ENCODE data around the gene SHISA4.

Gene SHISA4

GRCh38 chr1:201904579-201904978 is 15.9 kb downstream of the SHISA4 start:
- H3K4me3 ChIP-seq (ENCODE audit: low read depth in 1 of 5, low read length in 5 of 5): no peak overlapping the region
- H3K27me3 ChIP-seq (ENCODE audit: control insufficient read depth in 5 of 5, insufficient read depth in 4 of 5, low read length in 5 of 5): no peaks in the 10 kb centered on the region
- H3K9ac ChIP-seq (ENCODE audit: low read length in 5 of 5): peak overlapping the region in 2 of 5 donors; percentile 30 to 52
- H3K27ac ChIP-seq (ENCODE audit: low read depth, low read length): peak overlapping the region; percentile 54
- H3K9me3 ChIP-seq (ENCODE audit: control insufficient read depth in 5 of 5, low read length in 5 of 5): no peaks in the 10 kb centered on the region
- peaks cover 1 to 49% (median 41%) of the 10 kb centered on the region in 5 donors for H3K4me1 ChIP-seq (ENCODE audit: control insufficient read depth in 5 of 5, insufficient read depth in 5 of 5, low read length in 5 of 5)
- H3K36me3 ChIP-seq (ENCODE audit: control insufficient read depth in 5 of 5, insufficient read depth in 5 of 5, low read length in 5 of 5): peaks cover 0 to 8% (median 0%) of the 10 kb centered on the region in 5 donors

GRCh38 chr1:201905234-201905890 is 16.7 kb downstream of the SHISA4 start:
- peak overlapping the region; percentile 54 for H3K27ac ChIP-seq (ENCODE audit: low read depth, low read length)
- H3K36me3 ChIP-seq (ENCODE audit: control insufficient read depth in 5 of 5, insufficient read depth in 5 of 5, low read length in 5 of 5): peaks cover 0 to 3% (median 0%) of the 10 kb centered on the region in 5 donors
- peak overlapping the region in 3 of 5 donors; percentile 26 to 52 (median 30) for H3K9ac ChIP-seq (ENCODE audit: low read length in 5 of 5)
- no peaks in the 10 kb centered on the region for H3K27me3 ChIP-seq (ENCODE audit: control insufficient read depth in 5 of 5, insufficient read depth in 4 of 5, low read length in 5 of 5)
- H3K4me3 ChIP-seq (ENCODE audit: low read depth in 1 of 5, low read length in 5 of 5): no peak overlapping the region
- no peaks in the 10 kb centered on the region for H3K9me3 ChIP-seq (ENCODE audit: control insufficient read depth in 5 of 5, low read length in 5 of 5)
- peaks cover 1 to 49% (median 39%) of the 10 kb centered on the region in 5 donors for H3K4me1 ChIP-seq (ENCODE audit: control insufficient read depth in 5 of 5, insufficient read depth in 5 of 5, low read length in 5 of 5)

GRCh38 chr1:201906336-201906735 is 17.6 kb downstream of the SHISA4 start:
- Histone ChIP-seq H3K9me3 (ENCODE audit: control insufficient read depth in 5 of 5, low read length in 5 of 5) (no peaks in the 10 kb centered on the region), H3K27me3 (ENCODE audit: control insufficient read depth in 5 of 5, insufficient read depth in 4 of 5, low read length in 5 of 5) (no peaks in the 10 kb centered on the region), H3K9ac (ENCODE audit: low read length in 5 of 5) (no peak overlapping the region), H3K4me3 (ENCODE audit: low read depth in 1 of 5, low read length in 5 of 5) (no peak overlapping the region), H3K27ac (ENCODE audit: low read depth, low read length) (no peak overlapping the region), H3K4me1 (ENCODE audit: control insufficient read depth in 5 of 5, insufficient read depth in 5 of 5, low read length in 5 of 5) (peaks cover 1 to 43% (median 32%) of the 10 kb centered on the region in 5 donors), H3K36me3 (ENCODE audit: control insufficient read depth in 5 of 5, insufficient read depth in 5 of 5, low read length in 5 of 5) (peaks cover 0 to 3% (median 0%) of the 10 kb centered on the region in 5 donors)

GRCh38 chr1:201907621-201908020 is 18.9 kb downstream of the SHISA4 start:
- H3K4me3 ChIP-seq (ENCODE audit: low read depth in 1 of 5, low read length in 5 of 5): no peak overlapping the region
- peaks cover 0 to 3% (median 0%) of the 10 kb centered on the region in 5 donors for H3K36me3 ChIP-seq (ENCODE audit: control insufficient read depth in 5 of 5, insufficient read depth in 5 of 5, low read length in 5 of 5)
- peaks cover 1 to 44% (median 31%) of the 10 kb centered on the region in 5 donors for H3K4me1 ChIP-seq (ENCODE audit: control insufficient read depth in 5 of 5, insufficient read depth in 5 of 5, low read length in 5 of 5)
- no peaks in the 10 kb centered on the region for H3K27me3 ChIP-seq (ENCODE audit: control insufficient read depth in 5 of 5, insufficient read depth in 4 of 5, low read length in 5 of 5)
- no peaks in the 10 kb centered on the region for H3K9me3 ChIP-seq (ENCODE audit: control insufficient read depth in 5 of 5, low read length in 5 of 5)
- no peak overlapping the region for H3K9ac ChIP-seq (ENCODE audit: low read length in 5 of 5)
- H3K27ac ChIP-seq (ENCODE audit: low read depth, low read length): no peak overlapping the region

- Histone ChIP-seq H3K27ac (ENCODE audit: low read depth, low read length) (peak overlapping the region; percentile 6), H3K4me1 (ENCODE audit: control insufficient read depth in 5 of 5, insufficient read depth in 5 of 5, low read length in 5 of 5) (peaks cover 4 to 45% (median 30%) of the 10 kb centered on the region in 5 donors)
Measured at GRCh38 chr1:201911826-201912571, 23.3 kb downstream of the SHISA4 start.

GRCh38 chr1:201912832-201913231 is 24.1 kb downstream of the SHISA4 start:
- Histone ChIP-seq H3K27me3 (ENCODE audit: control insufficient read depth in 5 of 5, insufficient read depth in 4 of 5, low read length in 5 of 5) (no peaks in the 10 kb centered on the region), H3K9ac (ENCODE audit: low read length in 5 of 5) (no peak overlapping the region), H3K4me1 (ENCODE audit: control insufficient read depth in 5 of 5, insufficient read depth in 5 of 5, low read length in 5 of 5) (peaks cover 8 to 50% (median 37%) of the 10 kb centered on the region in 5 donors), H3K27ac (ENCODE audit: low read depth, low read length) (no peak overlapping the region), H3K36me3 (ENCODE audit: control insufficient read depth in 5 of 5, insufficient read depth in 5 of 5, low read length in 5 of 5) (peaks cover 0 to 3% (median 0%) of the 10 kb centered on the region in 5 donors), H3K4me3 (ENCODE audit: low read depth in 1 of 5, low read length in 5 of 5) (no peak overlapping the region), H3K9me3 (ENCODE audit: control insufficient read depth in 5 of 5, low read length in 5 of 5) (no peaks in the 10 kb centered on the region)

More at GRCh38 chr1:201911826-201912571, 23.3 kb downstream of the SHISA4 start:
- Histone ChIP-seq H3K4me3 (ENCODE audit: low read depth in 1 of 5, low read length in 5 of 5) (no peak overlapping the region), H3K9me3 (ENCODE audit: control insufficient read depth in 5 of 5, low read length in 5 of 5) (no peaks in the 10 kb centered on the region), H3K27me3 (ENCODE audit: control insufficient read depth in 5 of 5, insufficient read depth in 4 of 5, low read length in 5 of 5) (no peaks in the 10 kb centered on the region), H3K9ac (ENCODE audit: low read length in 5 of 5) (no peak overlapping the region), H3K36me3 (ENCODE audit: control insufficient read depth in 5 of 5, insufficient read depth in 5 of 5, low read length in 5 of 5) (peaks cover 0 to 3% (median 0%) of the 10 kb centered on the region in 5 donors)

GRCh38 chr1:201914456-201915235 is 25.9 kb downstream of the SHISA4 start:
- H3K9ac ChIP-seq (ENCODE audit: low read length in 5 of 5): no peak overlapping the region

GRCh38 chr1:201916649-201917249 is 28.1 kb downstream of the SHISA4 start:
- H3K27ac ChIP-seq (ENCODE audit: low read depth, low read length): peak overlapping the region; percentile 37
- H3K9ac ChIP-seq (ENCODE audit: low read length in 5 of 5): no peak overlapping the region
- H3K9me3 ChIP-seq (ENCODE audit: control insufficient read depth in 5 of 5, low read length in 5 of 5): no peaks in the 10 kb centered on the region
- no peaks in the 10 kb centered on the region for H3K36me3 ChIP-seq (ENCODE audit: control insufficient read depth in 5 of 5, insufficient read depth in 5 of 5, low read length in 5 of 5)
- H3K4me3 ChIP-seq (ENCODE audit: low read depth in 1 of 5, low read length in 5 of 5): peak overlapping the region in 1 of 5 donors; percentile 13
- peaks cover 11 to 57% (median 46%) of the 10 kb centered on the region in 5 donors for H3K4me1 ChIP-seq (ENCODE audit: control insufficient read depth in 5 of 5, insufficient read depth in 5 of 5, low read length in 5 of 5)
- H3K27me3 ChIP-seq (ENCODE audit: control insufficient read depth in 5 of 5, insufficient read depth in 4 of 5, low read length in 5 of 5): no peaks in the 10 kb centered on the region

More at GRCh38 chr1:201914456-201915235, 25.9 kb downstream of the SHISA4 start:
- no peaks in the 10 kb centered on the region for H3K27me3 ChIP-seq (ENCODE audit: control insufficient read depth in 5 of 5, insufficient read depth in 4 of 5, low read length in 5 of 5)
- H3K4me3 ChIP-seq (ENCODE audit: low read depth in 1 of 5, low read length in 5 of 5): no peak overlapping the region
- peaks cover 11 to 57% (median 46%) of the 10 kb centered on the region in 5 donors for H3K4me1 ChIP-seq (ENCODE audit: control insufficient read depth in 5 of 5, insufficient read depth in 5 of 5, low read length in 5 of 5)
- peak overlapping the region; percentile 9 for H3K27ac ChIP-seq (ENCODE audit: low read depth, low read length)
- H3K9me3 ChIP-seq (ENCODE audit: control insufficient read depth in 5 of 5, low read length in 5 of 5): no peaks in the 10 kb centered on the region
- no peaks in the 10 kb centered on the region for H3K36me3 ChIP-seq (ENCODE audit: control insufficient read depth in 5 of 5, insufficient read depth in 5 of 5, low read length in 5 of 5)

GRCh38 chr1:201917362-201918033 is 28.8 kb downstream of the SHISA4 start:
- H3K9me3 ChIP-seq (ENCODE audit: control insufficient read depth in 5 of 5, low read length in 5 of 5): no peaks in the 10 kb centered on the region
- no peaks in the 10 kb centered on the region for H3K36me3 ChIP-seq (ENCODE audit: control insufficient read depth in 5 of 5, insufficient read depth in 5 of 5, low read length in 5 of 5)
- peaks cover 11 to 51% (median 43%) of the 10 kb centered on the region in 5 donors for H3K4me1 ChIP-seq (ENCODE audit: control insufficient read depth in 5 of 5, insufficient read depth in 5 of 5, low read length in 5 of 5)
- peak overlapping the region in 1 of 5 donors; percentile 21 for H3K9ac ChIP-seq (ENCODE audit: low read length in 5 of 5)
- peak overlapping the region in 1 of 5 donors; percentile 13 for H3K4me3 ChIP-seq (ENCODE audit: low read depth in 1 of 5, low read length in 5 of 5)
- H3K27me3 ChIP-seq (ENCODE audit: control insufficient read depth in 5 of 5, insufficient read depth in 4 of 5, low read length in 5 of 5): no peaks in the 10 kb centered on the region
- peak overlapping the region; percentile 37 for H3K27ac ChIP-seq (ENCODE audit: low read depth, low read length)

Measured in subcutaneous abdominal adipose tissue (tissue), 5 donors.